ENCODE results near the gene ENOX1.

The ENOX1 gene

GRCh38 chr13:43230989-43231388 is 555.8 kb downstream of the ENOX1 start:
- no peak for DNase-seq

GRCh38 chr13:43229506-43229905 is 557.3 kb downstream of the ENOX1 start:
- DNase-seq = no peak

- DNase-seq = no peak
Observed at GRCh38 chr13:43227721-43228120, 559.1 kb downstream of the ENOX1 start.

GRCh38 chr13:43223216-43223615 is 563.6 kb downstream of the ENOX1 start:
- DNase-seq = no peak

GRCh38 chr13:43222086-43222485 is 564.7 kb downstream of the ENOX1 start:
- no peak for DNase-seq

- DNase-seq = no peak
Observed at GRCh38 chr13:43221611-43222010, 565.2 kb downstream of the ENOX1 start.

- no peak for DNase-seq
Observed at GRCh38 chr13:43220873-43221595, 565.7 kb downstream of the ENOX1 start.

- DNase-seq = no peak
Observed at GRCh38 chr13:43214124-43214523, 572.6 kb downstream of the ENOX1 start.

- no peak for DNase-seq
Observed at GRCh38 chr13:43206838-43207237, 579.9 kb downstream of the ENOX1 start.

- no peak for DNase-seq
Observed at GRCh38 chr13:43205416-43205815, 581.4 kb downstream of the ENOX1 start.

- no peak for DNase-seq
Observed at GRCh38 chr13:43204591-43204990, 582.2 kb downstream of the ENOX1 start.

GRCh38 chr13:43203781-43204180 is 583.0 kb downstream of the ENOX1 start:
- no peak for DNase-seq

- DNase-seq = no peak
Observed at GRCh38 chr13:43200736-43201135, 586.0 kb downstream of the ENOX1 start.

GRCh38 chr13:43200307-43200706 is 586.5 kb downstream of the ENOX1 start:
- DNase-seq = no peak

GRCh38 chr13:43196750-43197370 is 589.9 kb downstream of the ENOX1 start:
- no peak for DNase-seq

GRCh38 chr13:43196086-43196621 is 590.6 kb downstream of the ENOX1 start:
- no peak for DNase-seq

- DNase-seq = no peak
Observed at GRCh38 chr13:43195551-43195950, 591.2 kb downstream of the ENOX1 start.

- DNase-seq = no peak
Observed at GRCh38 chr13:43195112-43195511, 591.7 kb downstream of the ENOX1 start.

- DNase-seq = no peak
Observed at GRCh38 chr13:43193789-43194420, 592.9 kb downstream of the ENOX1 start.

GRCh38 chr13:43191546-43191945 is 595.2 kb downstream of the ENOX1 start:
- DNase-seq = no peak

- DNase-seq = no peak
Observed at GRCh38 chr13:43185226-43185625, 601.5 kb downstream of the ENOX1 start.

GRCh38 chr13:43180837-43181236 is 605.9 kb downstream of the ENOX1 start:
- DNase-seq = no peak

GRCh38 chr13:43180036-43180660 is 606.6 kb downstream of the ENOX1 start:
- no peak for DNase-seq

GRCh38 chr13:43171489-43171888 is 615.3 kb downstream of the ENOX1 start:
- no peak for DNase-seq

Data from NK-92 treated with Interleukin-12 subunit alpha and Interleukin-12 subunit beta, amount 100 ng/mL, for 24 hours (cell line).